Nephron (organoid): ENCODE measurements around the gene GNAL.

ENCODE experiments used
- H3K27ac Mint-ChIP-seq, 3 experiments: 2 replicates each; pipeline ENCODE4 v1.8.0; 2020; ENCODE audit warnings: mixed read lengths in 3 of 3, mild to moderate bottlenecking in 2 of 3, moderate library complexity in 1 of 3
- H3K27me3 Mint-ChIP-seq: 2 replicates; pipeline ENCODE4 v1.8.0; 2021; ENCODE audit warnings: low read depth, mild to moderate bottlenecking, moderate library complexity, mixed read lengths
- H3K36me3 Mint-ChIP-seq: 2 replicates; pipeline ENCODE4 v1.8.0; 2020; ENCODE audit warnings: low read depth, mixed read lengths
- H3K4me1 Mint-ChIP-seq: 2 replicates; pipeline ENCODE4 v1.8.0; 2020; ENCODE audit warnings: mixed read lengths
- H3K4me3 Mint-ChIP-seq, 3 experiments: 2 replicates each; pipeline ENCODE4 v1.8.0; 2020; ENCODE audit warnings: mild to moderate bottlenecking in 3 of 3, mixed read lengths in 3 of 3, moderate library complexity in 2 of 3
- H3K9me3 Mint-ChIP-seq: 2 replicates; pipeline ENCODE4 v1.8.0; 2020; ENCODE audit warnings: mixed read lengths
- TF ChIP-seq, protein P1 (sequence below), 3 experiments: fragments of 200-600 bp; sonication (generic); IDR thresholded peaks; one replicate each; pipeline ENCODE4 v1.5.0; 2021; ENCODE audit warnings: antibody characterized with exemption in 3 of 3; ENCODE audit not compliant: unreplicated experiment in 3 of 3

Gene GNAL

GRCh38 chr18:11751341-11752115 lies 62.5 kb downstream of the GNAL start:
- peaks cover 61% of the 10 kb centered on the region for H3K27me3 Mint-ChIP-seq
- H3K4me1 Mint-ChIP-seq = peaks cover 6% of the 10 kb centered on the region

DNA sequence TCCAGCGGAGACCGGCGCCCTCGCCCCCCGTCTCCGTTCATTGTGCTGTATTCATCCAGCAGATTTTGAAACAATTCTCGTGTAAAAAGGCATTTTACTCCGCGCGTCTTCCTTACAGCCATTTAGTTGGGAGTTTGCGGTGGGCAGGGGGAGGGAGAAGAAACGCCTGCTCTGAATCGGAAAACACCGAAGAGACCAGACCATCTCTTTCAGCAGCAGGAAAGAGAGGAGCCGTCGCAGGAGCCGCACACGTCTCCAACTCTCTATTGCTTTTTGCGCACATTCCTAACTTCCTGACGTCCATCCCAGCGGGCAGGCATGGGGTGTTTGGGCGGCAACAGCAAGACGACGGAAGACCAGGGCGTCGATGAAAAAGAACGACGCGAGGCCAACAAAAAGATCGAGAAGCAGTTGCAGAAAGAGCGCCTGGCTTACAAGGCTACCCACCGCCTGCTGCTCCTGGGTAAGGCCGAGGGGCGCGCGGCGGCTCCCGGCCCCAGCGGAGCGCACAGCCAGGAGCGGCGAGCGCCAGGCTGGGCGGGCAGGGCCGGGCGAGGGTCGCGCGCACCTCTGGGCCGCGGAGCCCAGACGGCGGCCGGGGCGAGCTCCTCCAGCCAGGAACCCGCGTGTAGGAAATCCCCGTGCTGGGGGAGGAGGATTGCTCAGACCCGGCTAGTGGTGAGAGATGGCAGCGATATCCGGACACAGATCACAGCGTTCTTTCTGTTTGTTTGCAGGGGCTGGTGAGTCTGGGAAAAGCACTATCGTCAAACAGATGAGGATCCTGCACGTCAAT lies 63.2 kb downstream of the GNAL start:
- H3K4me3 Mint-ChIP-seq = peak overlapping the region; percentile 81 to 85 (median 85)
- no peaks in the 10 kb centered on the region for H3K36me3 Mint-ChIP-seq
- peaks cover 6% of the 10 kb centered on the region for H3K4me1 Mint-ChIP-seq
- H3K27ac Mint-ChIP-seq = no peak overlapping the region
- TF ChIP-seq, protein P1, sequence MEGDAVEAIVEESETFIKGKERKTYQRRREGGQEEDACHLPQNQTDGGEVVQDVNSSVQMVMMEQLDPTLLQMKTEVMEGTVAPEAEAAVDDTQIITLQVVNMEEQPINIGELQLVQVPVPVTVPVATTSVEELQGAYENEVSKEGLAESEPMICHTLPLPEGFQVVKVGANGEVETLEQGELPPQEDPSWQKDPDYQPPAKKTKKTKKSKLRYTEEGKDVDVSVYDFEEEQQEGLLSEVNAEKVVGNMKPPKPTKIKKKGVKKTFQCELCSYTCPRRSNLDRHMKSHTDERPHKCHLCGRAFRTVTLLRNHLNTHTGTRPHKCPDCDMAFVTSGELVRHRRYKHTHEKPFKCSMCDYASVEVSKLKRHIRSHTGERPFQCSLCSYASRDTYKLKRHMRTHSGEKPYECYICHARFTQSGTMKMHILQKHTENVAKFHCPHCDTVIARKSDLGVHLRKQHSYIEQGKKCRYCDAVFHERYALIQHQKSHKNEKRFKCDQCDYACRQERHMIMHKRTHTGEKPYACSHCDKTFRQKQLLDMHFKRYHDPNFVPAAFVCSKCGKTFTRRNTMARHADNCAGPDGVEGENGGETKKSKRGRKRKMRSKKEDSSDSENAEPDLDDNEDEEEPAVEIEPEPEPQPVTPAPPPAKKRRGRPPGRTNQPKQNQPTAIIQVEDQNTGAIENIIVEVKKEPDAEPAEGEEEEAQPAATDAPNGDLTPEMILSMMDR (IDR thresholded peaks at IDR 0.05; ENCODE audit: unreplicated experiment in 3 of 3) = no peak
- H3K9me3 Mint-ChIP-seq = no peaks in the 10 kb centered on the region
- H3K27me3 Mint-ChIP-seq = peaks cover 54% of the 10 kb centered on the region

More at GRCh38 chr18:11751341-11752115, 62.5 kb downstream of the GNAL start:
- TF ChIP-seq, protein P1 (IDR thresholded peaks at IDR 0.05; ENCODE audit: unreplicated experiment in 3 of 3) = no peak
- H3K9me3 Mint-ChIP-seq = no peaks in the 10 kb centered on the region
- H3K36me3 Mint-ChIP-seq = no peaks in the 10 kb centered on the region
- no peak overlapping the region for H3K27ac Mint-ChIP-seq
- peak overlapping the region; percentile 81 to 85 (median 85) for H3K4me3 Mint-ChIP-seq

DNA sequence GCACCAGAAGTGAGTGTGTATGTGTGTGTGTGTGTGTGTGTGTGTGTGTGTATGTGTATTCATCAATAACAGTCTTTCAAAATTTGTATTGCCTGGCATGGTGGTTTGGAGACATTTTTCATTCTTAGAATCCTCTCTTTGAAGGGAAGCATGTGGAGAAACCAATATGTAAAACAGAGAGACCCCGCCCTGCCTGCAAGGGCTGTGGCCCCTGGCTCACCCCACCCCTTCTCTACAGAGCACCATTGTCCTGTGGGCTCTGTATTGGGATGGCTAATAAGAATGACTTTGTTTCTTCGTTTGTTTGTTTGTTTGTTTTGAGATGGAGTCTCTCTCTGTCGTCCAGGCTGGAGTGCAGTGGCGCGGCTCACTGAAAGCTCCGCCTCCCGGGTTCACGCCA lies 65.9 kb downstream of the GNAL start:
- no peak overlapping the region for H3K27ac Mint-ChIP-seq
- no peak overlapping the region for H3K4me3 Mint-ChIP-seq
- peaks cover 49% of the 10 kb centered on the region for H3K27me3 Mint-ChIP-seq
- H3K9me3 Mint-ChIP-seq = no peaks in the 10 kb centered on the region
- peaks cover 6% of the 10 kb centered on the region for H3K4me1 Mint-ChIP-seq
- TF ChIP-seq, protein P1 (IDR thresholded peaks at IDR 0.05; ENCODE audit: unreplicated experiment in 3 of 3) = no peak
- no peaks in the 10 kb centered on the region for H3K36me3 Mint-ChIP-seq

GRCh38 chr18:11757084-11757590 lies 68.1 kb downstream of the GNAL start:
- H3K4me1 Mint-ChIP-seq = peaks cover 7% of the 10 kb centered on the region
- H3K27ac Mint-ChIP-seq = no peak overlapping the region
- H3K4me3 Mint-ChIP-seq = no peak overlapping the region
- no peaks in the 10 kb centered on the region for H3K9me3 Mint-ChIP-seq
- no peaks in the 10 kb centered on the region for H3K36me3 Mint-ChIP-seq
- H3K27me3 Mint-ChIP-seq = peaks cover 34% of the 10 kb centered on the region
- TF ChIP-seq, protein P1 (IDR thresholded peaks at IDR 0.05; ENCODE audit: unreplicated experiment in 3 of 3) = no peak

DNA sequence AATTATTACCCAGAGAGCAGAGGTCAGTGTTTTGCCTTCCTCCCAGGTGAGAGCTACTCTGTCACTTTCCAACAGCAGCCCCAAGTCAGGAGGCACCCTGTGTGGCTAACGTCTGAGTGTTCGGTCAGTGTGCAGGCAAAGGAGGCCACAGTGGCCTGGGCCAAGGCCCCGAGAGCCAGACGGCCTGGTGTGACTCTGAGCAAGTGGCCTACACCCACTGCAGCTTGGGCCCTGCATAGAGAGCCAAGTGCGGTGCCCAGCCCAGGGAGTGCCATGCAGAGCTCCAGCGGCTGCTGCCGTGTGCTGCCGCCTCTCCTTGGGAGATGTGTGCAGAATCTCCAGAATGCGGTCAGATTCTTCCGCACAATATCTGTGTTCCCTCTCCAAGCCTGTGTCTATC lies 70.4 kb downstream of the GNAL start:
- Mint-ChIP-seq H3K4me3 (no peak overlapping the region), H3K4me1 (peaks cover 4% of the 10 kb centered on the region), H3K27me3 (peaks cover 16% of the 10 kb centered on the region), H3K9me3 (no peaks in the 10 kb centered on the region), H3K36me3 (no peaks in the 10 kb centered on the region), H3K27ac (no peak overlapping the region)
- TF ChIP-seq, protein P1 (IDR thresholded peaks at IDR 0.05; ENCODE audit: unreplicated experiment in 3 of 3) = no peak
